ENCODE results near the gene ZNF785. TPM values are rescaled to one million over a fixed set of nuclear protein-coding genes. Genes with fewer than 3 reads are reported as not detected.
"Not testable (repeated sequence)": the region's sequence is repeated elsewhere in the genome, so short reads cannot be mapped to it uniquely, and the experiment has no call there.

Gene ZNF785
- polyA plus RNA-seq, 4 donors = 17.8 to 21.7 (median 20.8) TPM

- no peak for DNase-seq (ENCODE audit: low read depth in 4 of 4, low spot score in 3 of 4)
Observed at GRCh38 chr16:30603945-30604315, 18.4 kb upstream of the ZNF785 start.

DNA sequence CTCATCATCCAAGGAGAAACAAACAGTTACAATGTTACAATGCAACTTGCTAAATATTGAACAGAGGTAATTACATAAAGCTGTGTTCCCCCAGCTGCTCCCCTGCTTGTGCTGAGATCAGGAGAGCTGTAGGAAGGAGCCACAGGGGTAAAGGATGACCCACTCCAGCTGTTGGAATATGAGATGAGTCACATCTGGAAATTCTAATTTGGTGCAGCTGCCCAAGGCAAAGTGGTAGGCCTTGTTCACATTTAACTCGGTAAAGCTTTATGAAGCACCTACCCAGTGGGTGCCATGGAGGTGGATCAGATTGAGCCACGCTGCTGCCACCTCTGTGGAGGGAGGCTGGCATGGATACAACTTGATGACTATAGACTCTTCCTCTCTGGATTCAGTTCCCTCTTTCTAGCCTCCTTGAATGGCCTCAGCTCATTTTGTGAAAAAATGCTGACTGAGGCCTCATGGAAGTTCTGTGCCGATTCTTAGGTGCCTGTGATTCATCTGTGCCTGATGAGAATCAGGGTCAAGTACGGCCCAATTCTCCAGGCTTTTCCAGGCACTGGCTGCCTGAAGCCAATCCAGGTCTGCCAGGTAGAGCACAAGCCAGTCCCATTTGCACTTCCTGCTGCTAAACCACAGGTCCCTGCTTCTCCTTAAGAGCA is 17.2 kb upstream of the ZNF785 start:
- DNase-seq (ENCODE audit: low read depth in 4 of 4, low spot score in 3 of 4) = no peak

DNA sequence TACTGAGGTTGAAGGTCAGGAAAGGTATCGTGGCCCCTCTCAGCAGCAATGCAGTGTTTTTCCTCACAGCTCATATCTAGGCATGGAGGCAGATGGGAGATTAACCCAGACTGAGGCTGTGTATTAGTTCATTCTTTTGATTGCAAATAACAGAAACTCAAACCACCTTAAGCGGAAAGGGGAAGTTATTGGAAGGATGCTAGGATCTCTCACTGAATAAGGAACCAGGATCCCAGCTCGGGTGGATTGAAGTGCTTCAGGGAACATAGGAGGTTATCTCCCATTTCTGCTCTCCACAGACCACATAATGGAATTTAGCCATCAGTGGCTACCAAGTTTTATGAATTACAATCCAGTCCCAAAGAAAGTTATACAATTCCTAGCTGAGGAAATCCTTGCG is 16.5 kb upstream of the ZNF785 start:
- DNase-seq (ENCODE audit: low read depth in 4 of 4, low spot score in 3 of 4) = no peak

- no peak for DNase-seq (ENCODE audit: low read depth in 4 of 4, low spot score in 3 of 4)
Observed at GRCh38 chr16:30600929-30601328, 15.4 kb upstream of the ZNF785 start.

DNA sequence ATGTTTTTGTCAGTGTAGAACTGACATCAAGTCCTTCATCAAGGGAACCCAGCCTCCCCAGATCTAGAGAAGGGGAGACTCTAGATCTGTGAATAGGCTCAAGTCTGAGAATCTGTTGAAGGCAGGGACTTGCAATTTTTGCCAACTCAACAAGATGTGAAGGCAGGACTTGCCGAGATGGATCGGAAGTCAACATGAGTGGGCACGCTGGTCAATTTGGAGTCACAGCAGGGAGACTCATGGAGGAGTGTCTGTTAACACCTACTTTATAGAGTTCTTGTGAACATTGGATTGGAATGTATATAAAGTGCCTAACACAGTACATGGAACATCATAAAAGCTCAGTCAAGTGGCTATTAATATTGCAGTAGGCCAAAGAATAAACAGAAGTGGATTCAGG is 14.7 kb upstream of the ZNF785 start:
- no peak for DNase-seq (ENCODE audit: low read depth in 4 of 4, low spot score in 3 of 4)

- no peak for DNase-seq (ENCODE audit: low read depth in 4 of 4, low spot score in 3 of 4)
Observed at GRCh38 chr16:30592871-30593270, 7.4 kb upstream of the ZNF785 start.

- DNase-seq (ENCODE audit: low read depth in 4 of 4, low spot score in 3 of 4) = not testable (repeated sequence)
Observed at GRCh38 chr16:30590869-30591268, 5.4 kb upstream of the ZNF785 start.

- DNase-seq (ENCODE audit: low read depth in 4 of 4, low spot score in 3 of 4) = not testable (repeated sequence)
Observed at GRCh38 chr16:30589582-30589981, 4.1 kb upstream of the ZNF785 start.

GRCh38 chr16:30588651-30589050 is 3.2 kb upstream of the ZNF785 start:
- DNase-seq (ENCODE audit: low read depth in 4 of 4, low spot score in 3 of 4) = no peak

DNA sequence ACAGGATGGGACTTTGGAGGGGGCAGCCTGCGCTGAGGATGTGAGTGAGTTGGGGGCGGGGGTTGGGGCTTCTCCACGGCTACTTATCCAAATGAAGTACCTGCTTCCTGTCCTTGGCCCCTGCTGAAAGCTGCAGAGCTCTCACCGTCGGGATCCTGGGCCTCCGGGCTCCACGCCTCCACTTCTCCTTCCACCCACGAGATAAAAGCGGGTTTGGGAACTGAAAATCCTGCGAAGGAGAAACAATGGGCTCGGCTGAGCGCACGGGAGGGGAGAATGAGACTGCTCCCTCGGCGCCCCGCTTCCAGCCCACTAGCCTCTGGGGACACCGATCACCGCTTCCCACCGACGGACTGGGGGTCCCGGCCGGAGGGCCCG is 486 bp downstream of the ZNF785 start:
- DNase-seq (ENCODE audit: low read depth in 4 of 4, low spot score in 3 of 4) = peak in 1 of 4 donors; percentile 11

GRCh38 chr16:30582611-30583340 is 2.7 kb downstream of the ZNF785 start:
- DNase-seq (ENCODE audit: low read depth in 4 of 4, low spot score in 3 of 4) = no peak

GRCh38 chr16:30581457-30581856 is 4.0 kb downstream of the ZNF785 start:
- no peak for DNase-seq (ENCODE audit: low read depth in 4 of 4, low spot score in 3 of 4)

GRCh38 chr16:30574678-30575077 is 10.8 kb downstream of the ZNF785 start:
- no peak for DNase-seq (ENCODE audit: low read depth in 4 of 4, low spot score in 3 of 4)

- DNase-seq (ENCODE audit: low read depth in 4 of 4, low spot score in 3 of 4) = peak; percentile 89 to 97 (median 94)
Observed at GRCh38 chr16:30571445-30572322, 13.8 kb downstream of the ZNF785 start, which contains the start of gene ZNF688. Gene ZNF688 (minus strand): TSS chr16:30571714. CDS start chr16:30571629, 85 bp downstream.

- DNase-seq (ENCODE audit: low read depth in 4 of 4, low spot score in 3 of 4) = peak in 1 of 4 donors; percentile 12
Observed at GRCh38 chr16:30570636-30571444, 14.7 kb downstream of the ZNF785 start.

- DNase-seq (ENCODE audit: low read depth in 4 of 4, low spot score in 3 of 4) = no peak
Observed at GRCh38 chr16:30569746-30570635, 15.5 kb downstream of the ZNF785 start.

GRCh38 chr16:30569281-30569680 is 16.2 kb downstream of the ZNF785 start:
- no peak for DNase-seq (ENCODE audit: low read depth in 4 of 4, low spot score in 3 of 4)

- DNase-seq (ENCODE audit: low read depth in 4 of 4, low spot score in 3 of 4) = no peak
Observed at GRCh38 chr16:30567991-30568638, 17.4 kb downstream of the ZNF785 start.
